Testis (tissue), 3 donors: Measurements from ENCODE around the gene ANKRD40CL. TPM values are rescaled to one million over a fixed set of nuclear protein-coding genes. Genes with fewer than 3 reads are reported as not detected.

Source experiments
- DNase-seq: peaks from one replicate; pipeline ENCODE4 v3.0.0-alpha.2; 2019
- H3K27ac ChIP-seq, 2 donors: fragments of 200-600 bp; sonication (generic); one replicate each; pipeline ENCODE4 v1.5.1; 2019
- H3K27me3 ChIP-seq: fragments of 200-600 bp; sonication (generic); one replicate; pipeline ENCODE4 v1.5.1; 2019
- H3K36me3 ChIP-seq: fragments of 200-600 bp; sonication (generic); one replicate; pipeline ENCODE4 v1.5.1; 2017; ENCODE audit warnings: low read depth; ENCODE audit errors: missing control alignments
- H3K4me1 ChIP-seq: fragments of 200-600 bp; sonication (generic); one replicate; pipeline ENCODE4 v1.5.1; 2019
- H3K4me3 ChIP-seq, 2 donors: fragments of 200-600 bp; sonication (generic); one replicate each; pipeline ENCODE4 v1.5.1; 2017 to 2019
- H3K9me3 ChIP-seq: fragments of 200-600 bp; sonication (generic); one replicate; pipeline ENCODE4 v1.5.1; 2017
- POLR2A ChIP-seq: fragments of 450-650 bp; IDR thresholded peaks from one replicate; pipeline ENCODE4 v1.6.1; 2017; ENCODE audit warnings: antibody characterized with exemption, mild to moderate bottlenecking, moderate library complexity
- WGBS, 2 donors: methylation state at CpG; one replicate each; pipeline ENCODE4 v1.1.5; 2018; 5-methylcytosine and 5-hydroxymethylcytosine counted together
- intact Hi-C: fragments of 100-400 bp; cut with DNase I; formaldehyde crosslinking; loops from one replicate; pipeline ENCODE4 v1.15.1; 2023; ENCODE audit warnings: low total_unique reads
- polyA plus RNA-seq: library from polyadenylated mRNA; stranded (reverse); fragments of 350-450 nt; fragmentation: Illumina TruSeq; extraction: RNeasy Lipid Tissue Mini Kit (QIAGEN cat#74804); gene quantifications from one replicate; pipeline ENCODE4 v1.2.3, GENCODE V29; 2014; ENCODE audit warnings: low read depth, low replicate concordance; ENCODE audit not compliant: insufficient read depth
- total RNA-seq, 2 donors: library from RNA; depleted of rRNA; stranded (reverse); fragments of >200 nt; gene quantifications; one replicate each; pipeline ENCODE4 v1.2.3, GENCODE V29; 2016
- TF ChIP-seq, protein P1 (sequence below), 3 experiments: fragments of 450-650 bp in 2 of 3; fragments of 200-600 bp in 1 of 3; sonication (generic) in 1 of 3; IDR thresholded peaks; one replicate each; pipeline ENCODE4 v1.5.1; 2016 to 2019; ENCODE audit warnings: antibody characterized with exemption in 3 of 3, mild to moderate bottlenecking in 2 of 3, moderate library complexity in 1 of 3

Gene ANKRD40CL
- total and polyA plus RNA-seq, 3 donors from 2014 or later: not detected

DNA sequence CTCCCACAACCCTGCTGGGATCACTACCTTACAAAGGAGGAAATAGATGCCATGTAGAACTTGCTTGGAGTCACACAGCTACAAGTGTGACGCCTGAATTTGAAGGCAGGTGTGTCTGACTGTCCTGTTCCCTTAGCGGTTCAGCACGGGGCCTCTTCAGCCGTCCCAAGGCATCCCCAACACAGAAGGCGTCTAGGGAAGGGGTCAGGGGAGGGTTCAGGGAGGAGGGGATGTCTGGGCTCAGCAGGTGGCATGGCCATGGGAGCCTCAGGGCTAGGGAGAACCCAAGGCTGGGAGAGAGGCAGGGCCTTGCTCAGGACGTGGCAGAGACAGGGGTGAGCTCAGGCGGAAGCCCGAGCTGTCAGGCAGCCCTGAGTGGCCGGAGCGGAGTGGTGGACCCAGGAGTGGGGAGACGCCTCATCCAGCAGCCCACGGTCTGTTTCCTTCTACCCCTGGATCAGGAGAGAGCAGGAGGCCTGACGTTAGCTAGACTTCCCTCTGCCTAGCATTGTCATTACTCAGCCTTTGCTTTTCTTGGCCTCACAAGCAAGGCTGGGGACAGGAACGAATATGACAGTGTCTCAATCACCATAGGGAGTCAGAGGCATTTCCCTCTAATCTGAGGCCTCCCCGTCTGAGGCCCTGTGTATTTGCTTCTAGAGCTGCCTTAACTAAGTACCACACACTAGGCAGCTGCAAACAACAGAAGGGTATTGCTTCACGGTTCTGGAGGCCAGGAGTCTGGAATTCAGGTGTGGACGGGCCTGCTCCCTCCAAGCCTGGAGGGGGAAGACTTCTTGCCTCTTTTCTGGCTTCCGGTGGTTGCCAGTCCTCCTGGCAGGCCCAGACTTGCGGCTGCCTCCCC lies 31.3 kb upstream of the ANKRD40CL start:
- intact Hi-C loops: no loop called here
- Histone ChIP-seq H3K9me3 (no peaks in the 10 kb centered on the region), H3K27me3 (no peaks in the 10 kb centered on the region), H3K4me3 (no peak overlapping the region), H3K27ac (no peak overlapping the region), H3K36me3 (no peaks in the 10 kb centered on the region), H3K4me1 (peaks cover 9% of the 10 kb centered on the region)
- TF ChIP-seq POLR2A: no peak
- TF ChIP-seq, protein P1, sequence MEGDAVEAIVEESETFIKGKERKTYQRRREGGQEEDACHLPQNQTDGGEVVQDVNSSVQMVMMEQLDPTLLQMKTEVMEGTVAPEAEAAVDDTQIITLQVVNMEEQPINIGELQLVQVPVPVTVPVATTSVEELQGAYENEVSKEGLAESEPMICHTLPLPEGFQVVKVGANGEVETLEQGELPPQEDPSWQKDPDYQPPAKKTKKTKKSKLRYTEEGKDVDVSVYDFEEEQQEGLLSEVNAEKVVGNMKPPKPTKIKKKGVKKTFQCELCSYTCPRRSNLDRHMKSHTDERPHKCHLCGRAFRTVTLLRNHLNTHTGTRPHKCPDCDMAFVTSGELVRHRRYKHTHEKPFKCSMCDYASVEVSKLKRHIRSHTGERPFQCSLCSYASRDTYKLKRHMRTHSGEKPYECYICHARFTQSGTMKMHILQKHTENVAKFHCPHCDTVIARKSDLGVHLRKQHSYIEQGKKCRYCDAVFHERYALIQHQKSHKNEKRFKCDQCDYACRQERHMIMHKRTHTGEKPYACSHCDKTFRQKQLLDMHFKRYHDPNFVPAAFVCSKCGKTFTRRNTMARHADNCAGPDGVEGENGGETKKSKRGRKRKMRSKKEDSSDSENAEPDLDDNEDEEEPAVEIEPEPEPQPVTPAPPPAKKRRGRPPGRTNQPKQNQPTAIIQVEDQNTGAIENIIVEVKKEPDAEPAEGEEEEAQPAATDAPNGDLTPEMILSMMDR (IDR thresholded peaks at IDR 0.05): no peak
- WGBS, 2 donors: 86 to 91% methylated on average over 14 to 19 of the region's 19 CpGs
- no peak for DNase-seq

DNA sequence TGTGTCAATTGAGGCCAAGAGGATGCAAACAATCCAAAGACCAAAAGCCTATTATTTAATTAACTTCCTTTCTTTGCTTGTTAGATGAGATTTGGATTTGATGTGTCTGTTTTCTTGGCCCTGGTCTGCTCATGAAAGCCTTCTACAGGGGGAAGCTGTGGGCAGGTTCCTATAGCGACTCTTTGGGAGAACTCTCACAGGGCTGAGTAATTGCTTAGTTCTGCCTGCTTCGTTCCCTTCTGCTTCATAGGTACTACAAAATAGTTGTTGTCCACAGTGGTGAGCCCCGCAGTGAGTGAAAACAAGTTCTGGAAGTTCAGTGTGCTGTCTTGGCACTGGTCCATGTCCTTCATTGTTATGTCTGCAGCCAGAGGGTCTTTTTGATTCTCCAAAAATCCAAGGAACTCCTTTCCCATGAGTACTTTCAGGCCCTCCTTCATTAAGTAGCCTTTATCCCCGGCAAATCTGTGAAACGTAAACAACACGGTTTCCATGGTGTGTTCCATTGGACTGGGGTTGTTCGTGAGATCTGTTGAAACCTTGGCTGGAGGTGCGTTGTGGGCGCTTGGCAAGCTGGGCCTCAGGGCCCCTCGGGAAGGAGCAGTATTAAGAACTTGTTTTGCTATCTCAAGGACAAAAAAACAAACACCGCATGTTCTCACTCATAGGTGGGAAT lies 30.0 kb upstream of the ANKRD40CL start:
- no peak overlapping the region for H3K27ac ChIP-seq
- intact Hi-C loops: no loop called here
- WGBS, 2 donors: 42 to 58% methylated on average over 6 to 11 of the region's 11 CpGs
- H3K4me3 ChIP-seq: no peak overlapping the region
- H3K4me1 ChIP-seq: peaks cover 9% of the 10 kb centered on the region
- no peaks in the 10 kb centered on the region for H3K36me3 ChIP-seq
- H3K27me3 ChIP-seq: no peaks in the 10 kb centered on the region
- DNase-seq: no peak
- no peaks in the 10 kb centered on the region for H3K9me3 ChIP-seq
- no peak for TF ChIP-seq POLR2A
- TF ChIP-seq, protein P1 (IDR thresholded peaks at IDR 0.05): no peak

DNA sequence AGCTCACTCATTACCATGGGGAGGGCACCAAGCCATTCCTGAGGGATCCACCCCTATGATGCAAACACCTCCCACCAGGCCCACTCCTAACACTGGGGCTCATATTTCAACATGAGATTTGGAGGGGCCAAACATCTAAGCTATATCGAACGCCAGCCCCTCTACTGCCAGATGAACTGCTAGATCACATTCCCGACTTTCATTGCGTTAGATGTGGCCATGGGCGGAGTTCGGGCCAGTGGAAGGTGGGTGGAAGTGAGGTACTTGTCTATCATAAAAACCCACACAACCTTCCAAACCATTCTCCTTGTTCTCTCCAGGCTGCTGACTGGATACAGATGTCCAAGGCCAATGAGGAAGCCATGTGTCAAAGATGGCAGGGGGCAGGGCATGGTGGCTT lies 27.0 kb upstream of the ANKRD40CL start:
- Histone ChIP-seq H3K4me3 (no peak overlapping the region), H3K36me3 (no peaks in the 10 kb centered on the region), H3K27ac (no peak overlapping the region), H3K27me3 (no peaks in the 10 kb centered on the region), H3K4me1 (peaks cover 9% of the 10 kb centered on the region), H3K9me3 (no peaks in the 10 kb centered on the region)
- WGBS, 2 donors: 96 to 98% methylated on average over 6 of the region's 6 CpGs
- TF ChIP-seq, protein P1 (IDR thresholded peaks at IDR 0.05): no peak
- no peak for TF ChIP-seq POLR2A
- no peak for DNase-seq
- intact Hi-C loops: no loop called here

DNA sequence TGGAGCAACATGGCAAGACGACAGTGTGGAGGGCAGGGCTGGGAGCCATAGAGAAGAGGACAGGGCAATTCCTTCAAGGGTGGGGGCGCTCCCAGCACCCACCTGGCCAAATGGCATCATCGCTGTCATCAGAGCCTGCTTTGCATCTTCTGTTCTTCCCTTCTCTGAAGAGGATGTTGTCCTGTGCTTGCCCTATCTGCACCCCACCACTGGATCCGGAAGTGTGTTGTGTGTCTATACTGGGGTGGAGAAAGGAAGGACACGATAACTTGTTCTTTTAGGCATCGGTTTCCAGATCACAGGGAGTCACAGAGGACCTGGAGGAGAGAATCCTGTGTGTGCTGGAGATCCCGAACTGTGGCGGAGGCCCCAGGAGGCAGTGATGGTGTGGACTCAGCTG lies 25.7 kb upstream of the ANKRD40CL start:
- Histone ChIP-seq H3K27ac (no peak overlapping the region), H3K9me3 (no peaks in the 10 kb centered on the region), H3K4me3 (no peak overlapping the region), H3K36me3 (no peaks in the 10 kb centered on the region), H3K4me1 (peaks cover 9% of the 10 kb centered on the region), H3K27me3 (no peaks in the 10 kb centered on the region)
- DNase-seq: no peak
- intact Hi-C loops: no loop called here
- TF ChIP-seq, protein P1 (IDR thresholded peaks at IDR 0.05): no peak
- TF ChIP-seq POLR2A: no peak
- 95% methylated on average over 7 to 8 of the region's 8 CpGs for WGBS, 2 donors
